ENCODE measurements around the gene ZFYVE9.
A peak's percentile ranks its signal among the peaks of the same experiment; 100 is the strongest.
"Not testable (repeated sequence)": the region's sequence is repeated elsewhere in the genome, so short reads cannot be mapped to it uniquely, and the experiment has no call there.

The ZFYVE9 gene

DNA sequence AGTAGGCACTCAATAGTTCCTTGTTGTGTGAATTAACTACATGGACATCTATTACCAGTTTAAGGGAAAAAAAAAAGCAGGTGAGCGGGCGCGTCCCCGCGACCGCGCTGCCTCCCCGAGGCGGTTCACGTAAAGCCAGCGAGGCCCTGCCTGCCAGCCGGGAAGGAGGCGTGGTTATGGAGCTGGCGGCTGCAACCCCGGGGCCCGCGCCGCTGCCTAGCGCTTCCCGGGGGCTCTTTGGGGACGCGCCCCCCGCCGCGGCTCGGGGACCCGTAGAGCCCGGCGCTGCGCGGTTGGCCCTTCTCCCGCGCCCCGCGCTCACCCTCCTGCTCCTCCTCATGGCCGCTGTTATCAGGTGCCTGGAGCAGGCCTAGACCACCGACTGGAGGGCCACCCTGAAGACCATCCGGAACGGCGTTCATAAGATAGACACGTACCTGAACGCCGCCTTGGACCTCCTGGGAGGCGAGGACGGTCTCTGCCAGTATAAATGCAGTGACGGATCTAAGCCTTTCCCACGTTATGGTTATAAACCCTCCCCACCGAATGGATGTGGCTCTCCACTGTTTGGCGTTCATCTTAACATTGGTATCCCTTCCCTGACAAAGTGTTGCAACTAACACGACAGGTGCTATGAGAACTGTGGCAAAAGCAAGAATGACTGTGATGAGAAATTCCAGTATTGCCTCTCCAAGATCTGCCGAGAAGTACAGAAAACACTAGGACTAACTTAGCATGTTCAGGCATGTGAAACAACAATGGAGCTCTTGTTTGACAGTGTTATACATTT is 226.7 kb downstream of the ZFYVE9 start:
- TF ChIP-seq ZNF384 (IDR thresholded peaks at IDR 0.05) (no peak), LEF1 (IDR thresholded peaks at IDR 0.05; ENCODE audit: borderline replicate concordance) (no peak), NFRKB (IDR thresholded peaks at IDR 0.05) (no peak), FOXK2 (IDR thresholded peaks at IDR 0.05) (no peak), HDGF (IDR thresholded peaks at IDR 0.05; ENCODE audit: borderline replicate concordance) (no peak), SP1 (IDR thresholded peaks at IDR 0.05) (no peak), FOXA1 (IDR thresholded peaks at IDR 0.05) (no peak), TARDBP (IDR thresholded peaks at IDR 0.05) (no peak)

DNA sequence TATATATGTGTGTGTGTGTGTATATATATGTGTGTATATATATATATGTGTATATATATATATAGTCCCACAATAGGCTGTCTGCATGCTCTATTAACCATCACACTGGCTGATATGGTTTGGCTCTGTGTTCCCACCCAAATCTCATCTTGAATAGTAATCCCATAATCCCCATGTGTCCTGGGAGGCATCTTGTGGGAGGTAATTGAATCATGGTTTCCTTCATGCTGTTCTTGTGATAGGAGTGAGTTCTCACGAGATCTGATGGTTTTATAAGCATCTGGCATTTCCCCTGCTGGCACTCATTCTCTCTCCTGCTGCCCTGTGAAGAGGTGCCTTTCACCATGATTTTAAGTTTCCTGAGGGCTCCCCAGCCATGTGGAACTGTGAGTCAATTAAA is 228.0 kb downstream of the ZFYVE9 start:
- CTCF ChIA-PET: not testable (repeated sequence)
- POLR2A ChIA-PET: interaction anchor here (1.8 kb wide), 1 partner anchor 34 kb away, joined by 8 read pairs; the partner anchor contains the start of genes ORC1 and PRPF38A

More for the DNA sequence above, 226.7 kb downstream of the ZFYVE9 start:
- DNase-seq (ENCODE audit: extremely low spot score): peak; percentile 65
- ChIA-PET CTCF (interaction anchor here (0.6 kb wide), 2 partner anchors 229 to 489 kb away, joined by 3 read pairs; no protein-coding TSS in a partner anchor), POLR2A (interaction anchor here (1.8 kb wide), 1 partner anchor 36 kb away, joined by 8 read pairs; the partner anchor contains the start of genes ORC1 and PRPF38A)

DNA sequence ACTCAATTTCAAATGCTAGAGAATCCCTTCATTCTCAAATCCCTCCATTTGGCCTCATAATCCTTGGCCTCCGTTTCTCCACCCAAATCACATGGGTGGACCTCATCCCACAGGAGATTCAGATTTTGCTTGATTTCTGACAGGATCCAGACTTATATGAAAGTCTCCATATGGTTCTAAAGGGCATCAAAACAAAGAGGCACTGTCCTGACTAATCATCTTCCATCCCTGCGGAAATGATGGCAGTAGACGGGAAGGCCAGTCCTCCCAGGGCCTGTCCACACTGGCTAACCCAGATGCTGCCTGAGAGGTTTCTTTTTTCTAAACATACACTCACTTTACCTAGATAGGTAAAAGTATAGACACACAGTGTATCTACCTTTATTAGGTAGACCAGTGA is 243.5 kb downstream of the ZFYVE9 start:
- no peak for TF ChIP-seq ELF4 (IDR thresholded peaks at IDR 0.05)
- no peak for TF ChIP-seq ARNT (IDR thresholded peaks at IDR 0.05)
- TF ChIP-seq LEF1 (IDR thresholded peaks at IDR 0.05; ENCODE audit: borderline replicate concordance): no peak
- TF ChIP-seq L3MBTL2 (conservative IDR thresholded peaks at IDR 0.05): no peak
- no peak for TF ChIP-seq FOXK2 (IDR thresholded peaks at IDR 0.05)
- no peak for TF ChIP-seq CTBP1 (IDR thresholded peaks at IDR 0.05; ENCODE audit: borderline replicate concordance)
- TF ChIP-seq FOXM1 (IDR thresholded peaks at IDR 0.05; ENCODE audit: borderline replicate concordance): no peak
- no peak for TF ChIP-seq SUZ12 (IDR thresholded peaks at IDR 0.05)
- TF ChIP-seq SP1 (IDR thresholded peaks at IDR 0.05): no peak
- TF ChIP-seq HDGF (IDR thresholded peaks at IDR 0.05; ENCODE audit: borderline replicate concordance): no peak
- no peak for TF ChIP-seq ZNF384 (IDR thresholded peaks at IDR 0.05)
- CTCF ChIA-PET: no interaction called here
- POLR2A ChIA-PET: no interaction called here
- DNase-seq (ENCODE audit: extremely low spot score): no peak

More for the DNA sequence above, 228.0 kb downstream of the ZFYVE9 start:
- not testable (repeated sequence) for DNase-seq (ENCODE audit: extremely low spot score)

DNA sequence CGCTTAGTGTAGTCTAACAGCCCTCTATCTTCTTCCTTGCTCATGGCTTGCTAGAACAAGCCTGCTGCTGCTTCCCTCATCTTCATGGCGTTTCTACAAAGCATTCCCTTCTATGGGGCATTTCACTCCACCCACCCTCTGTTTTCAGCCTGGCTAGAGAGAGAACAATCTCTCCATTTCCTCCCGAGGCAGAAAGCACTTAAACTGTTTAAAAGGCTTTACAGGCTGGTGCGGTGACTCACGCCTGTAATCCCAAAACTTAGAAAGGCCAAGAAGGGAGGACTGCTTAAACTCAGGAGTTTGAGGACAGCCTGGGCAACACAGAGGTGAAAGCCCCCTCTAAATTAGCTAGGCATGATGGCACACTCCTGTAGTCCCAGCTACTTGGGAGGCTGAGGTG is 244.6 kb downstream of the ZFYVE9 start:
- ChIA-PET CTCF (no interaction called here), POLR2A (no interaction called here)
- no peak for DNase-seq (ENCODE audit: extremely low spot score)
- TF ChIP-seq NFRKB (IDR thresholded peaks at IDR 0.05): no peak
- TF ChIP-seq BHLHE40 (IDR thresholded peaks at IDR 0.05; ENCODE audit: borderline replicate concordance): no peak
- no peak for TF ChIP-seq TARDBP (IDR thresholded peaks at IDR 0.05)
- TF ChIP-seq ELF4 (IDR thresholded peaks at IDR 0.05): no peak
- no peak for TF ChIP-seq SUZ12 (IDR thresholded peaks at IDR 0.05)
- no peak for TF ChIP-seq FOXA1 (IDR thresholded peaks at IDR 0.05)
- no peak for TF ChIP-seq FOXK2 (IDR thresholded peaks at IDR 0.05)
- TF ChIP-seq SP1 (IDR thresholded peaks at IDR 0.05): no peak
- TF ChIP-seq ARNT (IDR thresholded peaks at IDR 0.05): no peak
- no peak for TF ChIP-seq CTBP1 (IDR thresholded peaks at IDR 0.05; ENCODE audit: borderline replicate concordance)
- TF ChIP-seq LEF1 (IDR thresholded peaks at IDR 0.05; ENCODE audit: borderline replicate concordance): no peak
- TF ChIP-seq, protein P1, sequence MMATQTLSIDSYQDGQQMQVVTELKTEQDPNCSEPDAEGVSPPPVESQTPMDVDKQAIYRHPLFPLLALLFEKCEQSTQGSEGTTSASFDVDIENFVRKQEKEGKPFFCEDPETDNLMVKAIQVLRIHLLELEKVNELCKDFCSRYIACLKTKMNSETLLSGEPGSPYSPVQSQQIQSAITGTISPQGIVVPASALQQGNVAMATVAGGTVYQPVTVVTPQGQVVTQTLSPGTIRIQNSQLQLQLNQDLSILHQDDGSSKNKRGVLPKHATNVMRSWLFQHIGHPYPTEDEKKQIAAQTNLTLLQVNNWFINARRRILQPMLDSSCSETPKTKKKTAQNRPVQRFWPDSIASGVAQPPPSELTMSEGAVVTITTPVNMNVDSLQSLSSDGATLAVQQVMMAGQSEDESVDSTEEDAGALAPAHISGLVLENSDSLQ (IDR thresholded peaks at IDR 0.05): no peak
- TF ChIP-seq ZNF384 (IDR thresholded peaks at IDR 0.05): no peak
- no peak for TF ChIP-seq FOXM1 (IDR thresholded peaks at IDR 0.05; ENCODE audit: borderline replicate concordance)
- no peak for TF ChIP-seq HDGF (IDR thresholded peaks at IDR 0.05; ENCODE audit: borderline replicate concordance)
- no peak for TF ChIP-seq L3MBTL2 (conservative IDR thresholded peaks at IDR 0.05)

DNA sequence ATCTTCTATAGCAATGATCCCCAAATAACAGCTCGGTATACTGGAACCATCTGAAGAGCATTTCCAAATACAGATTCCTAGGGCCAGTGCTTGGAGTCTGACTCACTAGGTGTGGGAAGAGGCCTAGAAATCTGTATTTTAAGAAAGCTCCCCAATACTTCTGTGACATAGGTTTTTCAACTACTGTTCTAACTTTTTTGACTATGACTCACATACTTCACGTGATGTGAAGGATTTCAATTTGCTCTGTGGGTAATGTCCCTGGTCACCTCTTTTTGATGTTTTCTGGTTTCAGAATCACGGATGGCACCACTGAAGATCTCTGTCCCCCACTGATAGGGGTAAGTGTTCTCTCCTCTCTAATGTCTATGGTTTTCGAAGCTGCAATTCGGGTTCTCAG is 251.3 kb downstream of the ZFYVE9 start:
- TF ChIP-seq FOXA1 (IDR thresholded peaks at IDR 0.05) (no peak), CTBP1 (IDR thresholded peaks at IDR 0.05; ENCODE audit: borderline replicate concordance) (no peak), ELF4 (IDR thresholded peaks at IDR 0.05) (no peak), TARDBP (IDR thresholded peaks at IDR 0.05) (no peak), SP1 (IDR thresholded peaks at IDR 0.05) (no peak), FOXK2 (IDR thresholded peaks at IDR 0.05) (no peak)
- TF ChIP-seq, protein P1 (IDR thresholded peaks at IDR 0.05): no peak
- ChIA-PET CTCF (interaction anchor here (0.7 kb wide), 1 partner anchor 490 kb away, joined by 3 read pairs; no protein-coding TSS in a partner anchor), POLR2A (interaction anchor here (0.6 to 3.5 kb wide), 2 partner anchors 10 to 19 kb away, joined by 3 to 18 read pairs; partner anchors contain the start of genes ORC1 and PRPF38A)
- DNase-seq (ENCODE audit: extremely low spot score): no peak
